NCI-H1092 treated with DMSO at 0.1 percent for 48 hours (cell line): Measurements from ENCODE around the gene ARHGEF1.
A peak's percentile ranks its signal among the peaks of the same experiment; 100 is the strongest.

Experiments used
- DNase-seq: peaks from one replicate; lab custom pipeline; 2025; lab: John Stamatoyannopoulos, UW

Gene ARHGEF1

GRCh38 chr19:41882568-41883462 lies at the start of gene ARHGEF1:
TSS of gene ARHGEF1 (plus strand) at chr19:41883184. CDS start at chr19:41888083, 4,899 bp downstream.
- no peak for DNase-seq

GRCh38 chr19:41837981-41838708 lies 44.8 kb upstream of the ARHGEF1 start:
- DNase-seq = no peak

- DNase-seq = no peak
These were observed 43.8 kb upstream of the ARHGEF1 start for GRCh38 chr19:41839211-41839610.

- no peak for DNase-seq
These were observed 39.6 kb upstream of the ARHGEF1 start for GRCh38 chr19:41843371-41843770.

GRCh38 chr19:41844601-41845000 lies 38.4 kb upstream of the ARHGEF1 start, which contains the start of gene LYPD4:
TSS of gene LYPD4 (minus strand) at chr19:41844683. CDS start at chr19:41839285, 5,398 bp downstream.
- DNase-seq = no peak

GRCh38 chr19:41845001-41845050 lies 38.2 kb upstream of the ARHGEF1 start, which contains the start of gene DMRTC2:
TSS of gene DMRTC2 (plus strand) at chr19:41845042. CDS start at chr19:41847429, 2,387 bp downstream.
- DNase-seq = no peak

GRCh38 chr19:41845051-41845590 lies 37.9 kb upstream of the ARHGEF1 start:
- no peak for DNase-seq

- DNase-seq = no peak
These were observed 35.5 kb upstream of the ARHGEF1 start for GRCh38 chr19:41847351-41848105.

GRCh38 chr19:41848666-41849065 lies 34.3 kb upstream of the ARHGEF1 start:
- DNase-seq = no peak

GRCh38 chr19:41849067-41849466 lies 33.9 kb upstream of the ARHGEF1 start:
- DNase-seq = no peak

- DNase-seq = no peak
These were observed 32.6 kb upstream of the ARHGEF1 start for GRCh38 chr19:41850381-41850780.

- no peak for DNase-seq
These were observed 31.5 kb upstream of the ARHGEF1 start for GRCh38 chr19:41851456-41851855.

GRCh38 chr19:41853344-41853743 lies 29.6 kb upstream of the ARHGEF1 start:
- DNase-seq = no peak

GRCh38 chr19:41853768-41854167 lies 29.2 kb upstream of the ARHGEF1 start:
- no peak for DNase-seq

- no peak for DNase-seq
These were observed 23.8 kb upstream of the ARHGEF1 start for GRCh38 chr19:41859213-41859617.

GRCh38 chr19:41859618-41860418 lies 23.2 kb upstream of the ARHGEF1 start, which contains the start of gene RPS19:
TSS of gene RPS19 (plus strand) at chr19:41860255. CDS start at chr19:41860775, 520 bp downstream.
- DNase-seq = peak; percentile 95

GRCh38 chr19:41860419-41861115 lies 22.4 kb upstream of the ARHGEF1 start:
- DNase-seq = no peak

GRCh38 chr19:41861116-41861768 lies 21.7 kb upstream of the ARHGEF1 start:
- DNase-seq = no peak

GRCh38 chr19:41861846-41862245 lies 21.1 kb upstream of the ARHGEF1 start:
- no peak for DNase-seq

GRCh38 chr19:41862445-41862986 lies 20.5 kb upstream of the ARHGEF1 start:
- DNase-seq = no peak
